ENCODE results near the gene MLPH. TPM values are rescaled to one million over a fixed set of nuclear protein-coding genes. Genes with fewer than 3 reads are reported as not detected.

The MLPH gene
- total and polyA plus RNA-seq, 2 of the 4 experiments (the other 2 are of a cell fraction), result 13.8 to 21.6 TPM

DNA sequence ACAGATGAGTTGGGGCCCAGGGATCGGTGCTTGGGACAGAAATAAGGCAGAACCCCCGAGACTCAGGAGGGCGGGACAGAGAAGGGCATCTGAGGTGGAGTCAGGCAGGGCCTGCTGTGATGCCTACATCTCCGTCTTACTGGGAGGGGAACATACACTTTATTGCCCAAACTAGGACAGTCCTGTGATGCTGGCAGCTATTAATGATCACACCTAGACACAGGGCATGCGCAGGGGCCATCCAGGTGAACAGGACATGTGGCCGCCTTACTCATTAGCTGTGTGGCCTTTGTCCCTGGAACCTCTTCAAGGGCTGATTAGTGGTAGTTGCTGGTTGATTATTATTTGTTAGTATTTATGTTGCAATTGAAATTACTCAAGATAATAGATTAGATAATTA is 33.2 kb downstream of the MLPH start:
- H2BK5ac ChIP-seq (ENCODE audit: low read depth, low read length, poor library complexity, severe bottlenecking), result no peak overlapping the region
- H2AFZ ChIP-seq (replicated peaks; ENCODE audit: low read length, poor library complexity), result no peak overlapping the region
- no peak overlapping the region for H4K91ac ChIP-seq (ENCODE audit: insufficient read depth, low read depth, low read length)
- in situ Hi-C loops (cut with MboI; ENCODE audit: low sequenced_read_pairs), result no loop called here
- POLR2A ChIA-PET (ENCODE audit: unreplicated experiment), result no interaction called here
- H3K79me1 ChIP-seq (ENCODE audit: low read depth in 1 of 2, low read length in 2 of 2), result peaks cover 0 to 5% of the 10 kb centered on the region in 2 experiments; a peak in 1 of 4 replicates
- no peak overlapping the region for H3K56ac ChIP-seq (ENCODE audit: extremely low read depth, insufficient read depth, low read length)
- no peak overlapping the region for H2BK120ac ChIP-seq (ENCODE audit: low read depth, low read length)
- no peak overlapping the region for H3K14ac ChIP-seq (replicated peaks; ENCODE audit: low read depth, low read length)
- no peak overlapping the region for H2BK20ac ChIP-seq (ENCODE audit: low read depth, low read length)
- no peak for ATAC-seq (ENCODE audit: low read depth)
- H2AK5ac ChIP-seq (ENCODE audit: low read depth, low read length), result no peak overlapping the region
- no peak overlapping the region for H2AK9ac ChIP-seq (replicated peaks; ENCODE audit: low read depth, low read length, poor library complexity)
- H3K4me2 ChIP-seq (ENCODE audit: low read depth, low read length), result no peak overlapping the region
- no peak overlapping the region for H3K27ac ChIP-seq (ENCODE audit: insufficient read depth, low read length)
- H3K9ac ChIP-seq (ENCODE audit: low read depth, low read length), result no peak overlapping the region
- H3K9me3 ChIP-seq (ENCODE audit: control insufficient read depth, insufficient read depth, low read length), result no peaks in the 10 kb centered on the region
- CTCF ChIA-PET, result interaction anchor here (0.9 kb wide), 1 partner anchor 53 kb away, joined by 3 read pairs; no protein-coding TSS in a partner anchor
- H3K23ac ChIP-seq (ENCODE audit: low read depth, low read length), result no peak overlapping the region
- intact Hi-C loops (cut with micrococcal nuclease), result no loop called here
- no peak overlapping the region for H3K4ac ChIP-seq (ENCODE audit: low read depth, low read length)
- H4K8ac ChIP-seq (ENCODE audit: low read depth in 2 of 2, low read length in 2 of 2), result no peak overlapping the region
- no peak for DNase-seq
- H4K5ac ChIP-seq (ENCODE audit: low read depth, low read length), result no peak overlapping the region
- no peak overlapping the region for H3K18ac ChIP-seq (ENCODE audit: low read depth, low read length)
- WGBS, 2 experiments (ENCODE audit: extremely low coverage in 2 of 2, insufficient read length in 1 of 2), result 82% methylated on average over 2 of the region's 6 CpGs; no CpG with 5 or more reads in 1 of the 2 experiments
- no peaks in the 10 kb centered on the region for H3K4me1 ChIP-seq (ENCODE audit: control insufficient read depth, insufficient read depth, low read length)
- H3K27me3 ChIP-seq (ENCODE audit: control insufficient read depth, insufficient read depth, low read length), result no peaks in the 10 kb centered on the region
- no peak overlapping the region for H2BK15ac ChIP-seq (ENCODE audit: low read depth, low read length)
- dilution Hi-C loops (cut with HindIII; ENCODE audit: low sequenced_read_pairs, unreplicated experiment), result no loop called here
- H4K20me1 ChIP-seq (ENCODE audit: insufficient read depth, low read length), result no peaks in the 10 kb centered on the region
- no peak overlapping the region for H3K4me3 ChIP-seq (ENCODE audit: insufficient read depth, low read depth, low read length)
- no TSS peak for BruUV-seq (replicated peaks)
- TF ChIP-seq MAZ (IDR thresholded peaks at IDR 0.05; ENCODE audit: borderline replicate concordance, low read depth, low read length), result no peak
- TF ChIP-seq RCOR1 (IDR thresholded peaks at IDR 0.05; ENCODE audit: insufficient replicate concordance, low read length), result no peak
- TF ChIP-seq FOS (IDR thresholded peaks at IDR 0.05; ENCODE audit: low read depth, low read length), result no peak
- TF ChIP-seq NFE2L2 (IDR thresholded peaks at IDR 0.05; ENCODE audit: low read depth, low read length), result no peak
- TF ChIP-seq RFX5 (IDR thresholded peaks at IDR 0.05; ENCODE audit: low read depth, low read length), result no peak
- no peak for TF ChIP-seq CEBPB (IDR thresholded peaks at IDR 0.05; ENCODE audit: low read depth, low read length)
- no peak for TF ChIP-seq MAFK (IDR thresholded peaks at IDR 0.05; ENCODE audit: low read depth, low read length)
- TF ChIP-seq, protein P1, sequence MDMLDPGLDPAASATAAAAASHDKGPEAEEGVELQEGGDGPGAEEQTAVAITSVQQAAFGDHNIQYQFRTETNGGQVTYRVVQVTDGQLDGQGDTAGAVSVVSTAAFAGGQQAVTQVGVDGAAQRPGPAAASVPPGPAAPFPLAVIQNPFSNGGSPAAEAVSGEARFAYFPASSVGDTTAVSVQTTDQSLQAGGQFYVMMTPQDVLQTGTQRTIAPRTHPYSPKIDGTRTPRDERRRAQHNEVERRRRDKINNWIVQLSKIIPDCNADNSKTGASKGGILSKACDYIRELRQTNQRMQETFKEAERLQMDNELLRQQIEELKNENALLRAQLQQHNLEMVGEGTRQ (IDR thresholded peaks at IDR 0.05; ENCODE audit: low read depth, low read length), result no peak
- no peak for TF ChIP-seq CHD1 (IDR thresholded peaks at IDR 0.05; ENCODE audit: low read depth, low read length)
- TF ChIP-seq MXI1 (IDR thresholded peaks at IDR 0.05; ENCODE audit: borderline replicate concordance, low read depth, low read length), result no peak
- no peak for TF ChIP-seq RAD21 (IDR thresholded peaks at IDR 0.05; ENCODE audit: low read length)
- TF ChIP-seq, protein P2, sequence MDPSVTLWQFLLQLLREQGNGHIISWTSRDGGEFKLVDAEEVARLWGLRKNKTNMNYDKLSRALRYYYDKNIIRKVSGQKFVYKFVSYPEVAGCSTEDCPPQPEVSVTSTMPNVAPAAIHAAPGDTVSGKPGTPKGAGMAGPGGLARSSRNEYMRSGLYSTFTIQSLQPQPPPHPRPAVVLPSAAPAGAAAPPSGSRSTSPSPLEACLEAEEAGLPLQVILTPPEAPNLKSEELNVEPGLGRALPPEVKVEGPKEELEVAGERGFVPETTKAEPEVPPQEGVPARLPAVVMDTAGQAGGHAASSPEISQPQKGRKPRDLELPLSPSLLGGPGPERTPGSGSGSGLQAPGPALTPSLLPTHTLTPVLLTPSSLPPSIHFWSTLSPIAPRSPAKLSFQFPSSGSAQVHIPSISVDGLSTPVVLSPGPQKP (IDR thresholded peaks at IDR 0.05; ENCODE audit: borderline replicate concordance, low read depth, low read length), result no peak
- no peaks in the 10 kb centered on the region; the same call in 1 of the 2 replicates for H3K36me3 ChIP-seq (ENCODE audit: control insufficient read depth, insufficient read depth, low read length)
- no peaks in the 10 kb centered on the region; the same call in 1 of the 2 replicates for H3K9me1 ChIP-seq (ENCODE audit: insufficient read depth, low read length)

Data from IMR-90 (cell line).